Measurements from ENCODE around the gene PXYLP1.
"Not testable (repeated sequence)": the region's sequence is repeated elsewhere in the genome, so short reads cannot be mapped to it uniquely, and the experiment has no call there.

The PXYLP1 gene

GRCh38 chr3:141231101-141231951, at the start of gene PXYLP1:
TSS of gene PXYLP1 (plus strand) at chr3:141231825. CDS start at chr3:141260176, 28,351 bp downstream.
- Mint-ChIP-seq H3K9me3 (no peaks in the 10 kb centered on the region), H3K27ac (peak within 1 kb of the TSS; percentile 98), H3K4me1 (ENCODE audit: low read depth) (peaks cover 49% of the 10 kb centered on the region), H3K4me3 (peak within 1 kb of the TSS; percentile 88), H3K36me3 (ENCODE audit: low read depth) (peaks cover 14% of the 10 kb centered on the region), H3K27me3 (ENCODE audit: low read depth) (peaks cover 13% of the 10 kb centered on the region)

- Mint-ChIP-seq H3K27ac (no peak overlapping the region), H3K4me1 (ENCODE audit: low read depth) (no peaks in the 10 kb centered on the region), H3K27me3 (ENCODE audit: low read depth) (peaks cover 21% of the 10 kb centered on the region), H3K4me3 (no peak overlapping the region), H3K36me3 (ENCODE audit: low read depth) (no peaks in the 10 kb centered on the region), H3K9me3 (peaks cover 3% of the 10 kb centered on the region)
These were observed 48.0 kb upstream of the PXYLP1 start for GRCh38 chr3:141183606-141184005.

GRCh38 chr3:141184430-141184829, 47.2 kb upstream of the PXYLP1 start:
- Mint-ChIP-seq H3K9me3 (peaks cover 1% of the 10 kb centered on the region), H3K4me1 (ENCODE audit: low read depth) (no peaks in the 10 kb centered on the region), H3K36me3 (ENCODE audit: low read depth) (no peaks in the 10 kb centered on the region), H3K27ac (no peak overlapping the region), H3K4me3 (no peak overlapping the region), H3K27me3 (ENCODE audit: low read depth) (peaks cover 20% of the 10 kb centered on the region)

- Mint-ChIP-seq H3K4me1 (ENCODE audit: low read depth) (peaks cover 10% of the 10 kb centered on the region), H3K36me3 (ENCODE audit: low read depth) (no peaks in the 10 kb centered on the region), H3K27me3 (ENCODE audit: low read depth) (peaks cover 17% of the 10 kb centered on the region), H3K9me3 (no peaks in the 10 kb centered on the region), H3K4me3 (no peak overlapping the region), H3K27ac (no peak overlapping the region)
These were observed 40.4 kb upstream of the PXYLP1 start for GRCh38 chr3:141191097-141191749.

- H3K36me3 Mint-ChIP-seq (ENCODE audit: low read depth), result no peaks in the 10 kb centered on the region
- peaks cover 10% of the 10 kb centered on the region for H3K4me1 Mint-ChIP-seq (ENCODE audit: low read depth)
- no peak overlapping the region for H3K4me3 Mint-ChIP-seq
- H3K27ac Mint-ChIP-seq, result no peak overlapping the region
- H3K27me3 Mint-ChIP-seq (ENCODE audit: low read depth), result peaks cover 28% of the 10 kb centered on the region
- H3K9me3 Mint-ChIP-seq, result no peaks in the 10 kb centered on the region
These were observed 39.3 kb upstream of the PXYLP1 start for GRCh38 chr3:141192345-141192744.

GRCh38 chr3:141193066-141193830, 38.4 kb upstream of the PXYLP1 start:
- no peaks in the 10 kb centered on the region for H3K9me3 Mint-ChIP-seq
- no peak overlapping the region for H3K27ac Mint-ChIP-seq
- H3K4me3 Mint-ChIP-seq, result no peak overlapping the region
- H3K36me3 Mint-ChIP-seq (ENCODE audit: low read depth), result no peaks in the 10 kb centered on the region
- H3K27me3 Mint-ChIP-seq (ENCODE audit: low read depth), result peaks cover 32% of the 10 kb centered on the region
- H3K4me1 Mint-ChIP-seq (ENCODE audit: low read depth), result peaks cover 10% of the 10 kb centered on the region

GRCh38 chr3:141201122-141201521, 30.5 kb upstream of the PXYLP1 start:
- no peak overlapping the region for H3K4me3 Mint-ChIP-seq
- no peaks in the 10 kb centered on the region for H3K9me3 Mint-ChIP-seq
- no peak overlapping the region for H3K27ac Mint-ChIP-seq
- no peaks in the 10 kb centered on the region for H3K36me3 Mint-ChIP-seq (ENCODE audit: low read depth)
- H3K4me1 Mint-ChIP-seq (ENCODE audit: low read depth), result no peaks in the 10 kb centered on the region
- H3K27me3 Mint-ChIP-seq (ENCODE audit: low read depth), result peaks cover 65% of the 10 kb centered on the region

- Mint-ChIP-seq H3K27me3 (ENCODE audit: low read depth) (peaks cover 55% of the 10 kb centered on the region), H3K4me3 (no peak overlapping the region), H3K4me1 (ENCODE audit: low read depth) (no peaks in the 10 kb centered on the region), H3K27ac (no peak overlapping the region), H3K36me3 (ENCODE audit: low read depth) (no peaks in the 10 kb centered on the region), H3K9me3 (no peaks in the 10 kb centered on the region)
These were observed 28.9 kb upstream of the PXYLP1 start for GRCh38 chr3:141202682-141203081.

GRCh38 chr3:141203866-141204265, 27.8 kb upstream of the PXYLP1 start:
- Mint-ChIP-seq H3K27ac (no peak overlapping the region), H3K27me3 (ENCODE audit: low read depth) (peaks cover 44% of the 10 kb centered on the region), H3K4me3 (no peak overlapping the region), H3K4me1 (ENCODE audit: low read depth) (no peaks in the 10 kb centered on the region), H3K9me3 (no peaks in the 10 kb centered on the region), H3K36me3 (ENCODE audit: low read depth) (no peaks in the 10 kb centered on the region)

- Mint-ChIP-seq H3K4me3 (no peak overlapping the region), H3K27me3 (ENCODE audit: low read depth) (peaks cover 40% of the 10 kb centered on the region), H3K27ac (no peak overlapping the region), H3K36me3 (ENCODE audit: low read depth) (no peaks in the 10 kb centered on the region), H3K9me3 (no peaks in the 10 kb centered on the region), H3K4me1 (ENCODE audit: low read depth) (no peaks in the 10 kb centered on the region)
These were observed 27.3 kb upstream of the PXYLP1 start for GRCh38 chr3:141204343-141204742.

GRCh38 chr3:141211306-141211705, 20.3 kb upstream of the PXYLP1 start:
- H3K9me3 Mint-ChIP-seq; H3K4me3 Mint-ChIP-seq; H3K36me3 Mint-ChIP-seq (ENCODE audit: low read depth); H3K4me1 Mint-ChIP-seq (ENCODE audit: low read depth); H3K27ac Mint-ChIP-seq: not testable (repeated sequence)
- H3K27me3 Mint-ChIP-seq (ENCODE audit: low read depth), result peaks cover 13% of the 10 kb centered on the region

GRCh38 chr3:141212101-141212500, 19.5 kb upstream of the PXYLP1 start:
- Mint-ChIP-seq H3K36me3 (ENCODE audit: low read depth) (no peaks in the 10 kb centered on the region), H3K27ac (no peak overlapping the region), H3K9me3 (no peaks in the 10 kb centered on the region), H3K4me1 (ENCODE audit: low read depth) (no peaks in the 10 kb centered on the region), H3K27me3 (ENCODE audit: low read depth) (peaks cover 14% of the 10 kb centered on the region), H3K4me3 (no peak overlapping the region)

- H3K4me1 Mint-ChIP-seq (ENCODE audit: low read depth), result no peaks in the 10 kb centered on the region
- H3K36me3 Mint-ChIP-seq (ENCODE audit: low read depth), result no peaks in the 10 kb centered on the region
- no peak overlapping the region for H3K27ac Mint-ChIP-seq
- H3K4me3 Mint-ChIP-seq, result no peak overlapping the region
- peaks cover 16% of the 10 kb centered on the region for H3K27me3 Mint-ChIP-seq (ENCODE audit: low read depth)
- no peaks in the 10 kb centered on the region for H3K9me3 Mint-ChIP-seq
These were observed 19.1 kb upstream of the PXYLP1 start for GRCh38 chr3:141212555-141212954.

- Mint-ChIP-seq H3K9me3 (no peaks in the 10 kb centered on the region), H3K27me3 (ENCODE audit: low read depth) (peaks cover 26% of the 10 kb centered on the region), H3K4me1 (ENCODE audit: low read depth) (no peaks in the 10 kb centered on the region), H3K4me3 (no peak overlapping the region), H3K36me3 (ENCODE audit: low read depth) (peaks cover 1% of the 10 kb centered on the region), H3K27ac (no peak overlapping the region)
These were observed 14.7 kb upstream of the PXYLP1 start for GRCh38 chr3:141216975-141217374.
